GM18511 (cell line): Measurements from ENCODE around the gene IFT122.
"Not testable (repeated sequence)": the region's sequence is repeated elsewhere in the genome, so short reads cannot be mapped to it uniquely, and the experiment has no call there.

Experiments used
- ATAC-seq: cut with Tn5 transposase; IDR thresholded peaks from one replicate; pipeline ENCODE4 v1.9.1; 2021; ENCODE audit warnings: mild to moderate bottlenecking, moderate library complexity; ENCODE audit not compliant: unreplicated experiment

IFT122 gene

GRCh38 chr3:129467932-129468331 lies 27.9 kb downstream of the IFT122 start:
- no peak for ATAC-seq

GRCh38 chr3:129469026-129469425 lies 29.0 kb downstream of the IFT122 start:
- ATAC-seq: no peak

- ATAC-seq: no peak
Observed at GRCh38 chr3:129470861-129471260, 30.8 kb downstream of the IFT122 start.

- ATAC-seq: no peak
Observed at GRCh38 chr3:129473067-129473768, 33.2 kb downstream of the IFT122 start.

- no peak for ATAC-seq
Observed at GRCh38 chr3:129473769-129474152, 33.7 kb downstream of the IFT122 start.

- no peak for ATAC-seq
Observed at GRCh38 chr3:129474984-129475804, 35.2 kb downstream of the IFT122 start.

- no peak for ATAC-seq
Observed at GRCh38 chr3:129475863-129476262, 35.8 kb downstream of the IFT122 start.

GRCh38 chr3:129476586-129476985 lies 36.6 kb downstream of the IFT122 start:
- ATAC-seq: no peak

- ATAC-seq: not testable (repeated sequence)
Observed at GRCh38 chr3:129481225-129481765, 41.3 kb downstream of the IFT122 start.

GRCh38 chr3:129481766-129482332 lies 41.8 kb downstream of the IFT122 start:
- no peak for ATAC-seq

- ATAC-seq: no peak
Observed at GRCh38 chr3:129482721-129483120, 42.7 kb downstream of the IFT122 start.

- ATAC-seq: no peak
Observed at GRCh38 chr3:129483870-129484269, 43.8 kb downstream of the IFT122 start.

- not testable (repeated sequence) for ATAC-seq
Observed at GRCh38 chr3:129485146-129485545, 45.1 kb downstream of the IFT122 start.

GRCh38 chr3:129485721-129486663 lies 46.0 kb downstream of the IFT122 start:
- ATAC-seq: no peak

GRCh38 chr3:129486664-129487035 lies 46.6 kb downstream of the IFT122 start:
- no peak for ATAC-seq

- no peak for ATAC-seq
Observed at GRCh38 chr3:129487183-129487867, 47.3 kb downstream of the IFT122 start.

GRCh38 chr3:129487868-129488335 lies 47.9 kb downstream of the IFT122 start:
- ATAC-seq: not testable (repeated sequence)

- ATAC-seq: not testable (repeated sequence)
Observed at GRCh38 chr3:129489258-129489657, 49.2 kb downstream of the IFT122 start.

- ATAC-seq: peak; percentile 69
Observed at GRCh38 chr3:129490273-129490675, 50.2 kb downstream of the IFT122 start.

- not testable (repeated sequence) for ATAC-seq
Observed at GRCh38 chr3:129491077-129491476, 51.1 kb downstream of the IFT122 start.
